Posterior vena cava (tissue), 2 donors: ENCODE data around the gene HMGA1. TPM values are rescaled to one million over a fixed set of nuclear protein-coding genes. Genes with fewer than 3 reads are reported as not detected.

Experiments used
- DNase-seq: peaks from one replicate; pipeline ENCODE4 v3.0.0-alpha.2; 2020; ENCODE audit warnings: low spot score
- intact Hi-C, 2 donors: fragments of 100-400 bp; cut with DNase I; formaldehyde crosslinking; loops; one replicate each; pipeline versions ENCODE4 v1.14.1 to v1.14.2; 2022 to 2023
- long read RNA-seq, 2 donors: library from polyadenylated mRNA; unstranded; transcript quantifications; one replicate each; pipeline ENCODE4 v2.0.0, GENCODE V29; 2020 to 2021
- total RNA-seq, 2 donors: library from RNA; stranded (reverse); fragmentation: NEBNext Ultra II Directional; extraction: Animal tissue kit (Norgen Biotek cat#: 25700); gene quantifications; one replicate each; pipeline ENCODE4 v1.2.1, GENCODE V29; 2021
- donor health status: DM: yes; HTN: yes; CAD: no.
- donor health status: DM: yes; HTN: yes; CAD: no.

Gene HMGA1
- total RNA-seq, result 10 to 100 TPM; 11.3 to 39.7 TPM
- long read RNA-seq, donor 1, partial matches to known transcripts, result 0 of 1 reads
- long read RNA-seq, donor 1, other reads (novel, unspliced or antisense), result 0 of 1 reads
- long read RNA-seq, donor 2, transcript HMGA1-201 (6 exons, 1,920 nt), result major isoform, 12 of 28 reads
- long read RNA-seq, donor 2, partial matches to known transcripts, result 10 of 28 reads
- long read RNA-seq, donor 2, other reads (novel, unspliced or antisense), result 1 of 28 reads

GRCh38 chr6:34236443-34237315 lies at the start of gene HMGA1:
TSS of gene HMGA1 (plus strand) at chr6:34236873. CDS start at chr6:34240781, 3,908 bp downstream.
- intact Hi-C loops, result no loop called here

GRCh38 chr6:34189806-34190503 lies 46.7 kb upstream of the HMGA1 start:
- intact Hi-C loops, result loop anchor here in 1 of 2 donors (10.0 kb wide), 1 partner anchor 415 kb away; no protein-coding TSS in a partner anchor
- peak; percentile 80 for DNase-seq

More at GRCh38 chr6:34236443-34237315, at the start of gene HMGA1:
- DNase-seq, result peak; percentile 93

GRCh38 chr6:34190504-34191122 lies 46.1 kb upstream of the HMGA1 start:
- intact Hi-C loops, result loop anchor here in 1 of 2 donors (10.0 kb wide), 1 partner anchor 414 kb away; no protein-coding TSS in a partner anchor
- peak; percentile 62 for DNase-seq

GRCh38 chr6:34194772-34195171 lies 41.9 kb upstream of the HMGA1 start:
- DNase-seq, result no peak
- intact Hi-C loops, result loop anchor here (2.0 to 10.0 kb wide), 3 partner anchors 222 to 410 kb away; no protein-coding TSS in a partner anchor

GRCh38 chr6:34195726-34196115 lies 41.0 kb upstream of the HMGA1 start:
- intact Hi-C loops, result loop anchor here (2.0 to 10.0 kb wide), 3 partner anchors 221 to 409 kb away; no protein-coding TSS in a partner anchor
- DNase-seq, result no peak

- intact Hi-C loops, result loop anchor here (5.0 to 10.0 kb wide), 2 partner anchors 221 to 409 kb away; no protein-coding TSS in a partner anchor
- DNase-seq, result peak; percentile 97
These were observed 40.4 kb upstream of the HMGA1 start for GRCh38 chr6:34196116-34196832.

- DNase-seq, result peak; percentile 57
- intact Hi-C loops, result loop anchor here (5.0 to 10.0 kb wide), 2 partner anchors 220 to 408 kb away; no protein-coding TSS in a partner anchor
These were observed 39.9 kb upstream of the HMGA1 start for GRCh38 chr6:34196833-34197195.

- intact Hi-C loops, result no loop called here
- DNase-seq, result no peak
These were observed 36.2 kb upstream of the HMGA1 start for GRCh38 chr6:34200340-34200971.

GRCh38 chr6:34201455-34202107 lies 35.1 kb upstream of the HMGA1 start:
- intact Hi-C loops, result no loop called here
- no peak for DNase-seq

- DNase-seq, result no peak
- intact Hi-C loops, result no loop called here
These were observed 34.1 kb upstream of the HMGA1 start for GRCh38 chr6:34202329-34203201.

- no peak for DNase-seq
- intact Hi-C loops, result no loop called here
These were observed 32.0 kb upstream of the HMGA1 start for GRCh38 chr6:34204693-34205092.

- no peak for DNase-seq
- intact Hi-C loops, result no loop called here
These were observed 31.2 kb upstream of the HMGA1 start for GRCh38 chr6:34205466-34205865.

GRCh38 chr6:34205916-34206315 lies 30.8 kb upstream of the HMGA1 start:
- intact Hi-C loops, result no loop called here
- DNase-seq, result no peak

- intact Hi-C loops, result no loop called here
- no peak for DNase-seq
These were observed 29.9 kb upstream of the HMGA1 start for GRCh38 chr6:34206726-34207125.

- DNase-seq, result no peak
- intact Hi-C loops, result no loop called here
These were observed 28.8 kb upstream of the HMGA1 start for GRCh38 chr6:34207695-34208443.

GRCh38 chr6:34213772-34214171 lies 22.9 kb upstream of the HMGA1 start:
- intact Hi-C loops, result no loop called here
- no peak for DNase-seq
